SH-SY5Y (cell line): ENCODE results near the gene SLC25A21.

Source experiments
- GATA2 ChIP-seq: IDR thresholded peaks from 2 replicates; pipeline ENCODE4 v1.6.1; 2011; ENCODE audit warnings: mild to moderate bottlenecking, low read depth, low read length
- GATA3 ChIP-seq: IDR thresholded peaks from 2 replicates; pipeline ENCODE4 v1.6.1; 2011; ENCODE audit warnings: low read depth, mild to moderate bottlenecking, low read length, moderate library complexity

SLC25A21 gene

DNA sequence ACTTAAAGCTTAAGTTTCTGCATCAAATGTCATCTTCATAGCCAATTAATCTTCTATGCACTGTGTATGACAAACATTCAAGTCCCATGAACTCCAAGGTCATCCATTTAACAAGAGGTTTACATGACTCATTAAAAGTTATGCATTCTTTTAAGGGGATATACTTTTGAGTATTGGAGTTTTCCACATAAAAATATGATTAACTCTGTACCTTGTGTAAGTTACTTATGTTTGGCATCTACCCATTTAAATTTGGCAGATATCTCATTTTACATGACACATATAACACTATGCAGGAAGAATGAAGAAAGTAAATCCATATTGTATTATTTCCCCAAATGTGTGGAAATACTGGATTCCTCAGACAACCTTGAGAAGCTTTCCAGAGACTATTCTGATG is 270.5 kb downstream of the SLC25A21 start:
- TF ChIP-seq GATA2 (no peak), GATA3 (no peak)

DNA sequence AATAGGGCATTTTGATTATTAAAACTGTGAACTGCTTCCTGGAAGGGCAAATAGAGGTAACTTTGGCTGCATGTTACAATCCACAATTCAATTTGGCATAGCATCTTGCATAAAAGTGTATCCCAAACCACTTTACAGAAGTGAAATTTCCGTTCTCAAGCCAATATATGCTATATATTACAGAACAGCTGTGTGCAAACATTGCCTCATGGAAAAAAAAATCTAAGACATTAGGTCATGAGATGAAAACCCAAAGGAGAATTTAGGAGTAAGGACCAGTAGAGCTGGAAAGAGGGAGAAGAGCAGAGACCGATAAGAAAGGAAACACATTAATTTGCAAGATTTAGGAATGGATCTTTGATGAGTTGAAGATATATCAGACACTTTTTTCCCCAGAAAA is 271.6 kb downstream of the SLC25A21 start:
- TF ChIP-seq GATA3 (no peak), GATA2 (no peak)

DNA sequence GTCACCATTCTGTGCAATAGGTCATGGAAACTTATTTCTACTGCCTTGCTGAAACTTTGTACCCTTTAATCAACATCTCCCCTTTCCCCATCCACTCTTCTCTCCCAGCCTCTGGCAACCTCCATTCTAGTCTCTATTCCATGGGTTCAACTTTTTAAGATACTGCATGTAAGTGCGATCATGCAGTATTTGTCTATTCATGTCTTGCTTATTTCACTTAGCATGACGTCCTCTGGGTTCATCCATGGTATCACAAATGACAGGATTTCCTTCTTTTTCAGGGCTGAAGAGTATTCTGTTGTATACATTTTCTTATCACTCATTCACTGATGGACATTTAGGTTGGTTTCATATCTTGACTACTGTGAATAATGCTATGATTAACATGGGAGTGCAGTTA is 288.4 kb downstream of the SLC25A21 start:
- TF ChIP-seq GATA3 (no peak), GATA2 (no peak)

DNA sequence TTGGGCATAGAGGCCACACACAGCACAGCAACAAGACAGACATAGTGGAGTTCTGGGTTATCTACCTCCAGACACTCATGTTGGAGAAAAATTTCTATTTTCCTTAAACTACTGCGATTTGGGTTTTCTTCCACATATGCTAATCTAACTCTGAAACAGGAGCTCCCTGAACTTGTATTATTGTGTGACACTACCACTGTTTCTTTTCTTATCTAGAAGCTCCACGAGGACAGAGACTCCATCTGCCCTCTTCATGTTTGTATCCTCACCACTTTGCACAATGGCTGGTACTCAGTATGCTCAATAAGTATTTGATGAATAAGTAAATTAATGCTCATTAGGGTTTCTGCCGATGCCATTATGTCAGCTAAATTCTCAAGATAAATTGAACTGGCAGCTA is 292.1 kb downstream of the SLC25A21 start:
- TF ChIP-seq GATA3 (no peak), GATA2 (no peak)

DNA sequence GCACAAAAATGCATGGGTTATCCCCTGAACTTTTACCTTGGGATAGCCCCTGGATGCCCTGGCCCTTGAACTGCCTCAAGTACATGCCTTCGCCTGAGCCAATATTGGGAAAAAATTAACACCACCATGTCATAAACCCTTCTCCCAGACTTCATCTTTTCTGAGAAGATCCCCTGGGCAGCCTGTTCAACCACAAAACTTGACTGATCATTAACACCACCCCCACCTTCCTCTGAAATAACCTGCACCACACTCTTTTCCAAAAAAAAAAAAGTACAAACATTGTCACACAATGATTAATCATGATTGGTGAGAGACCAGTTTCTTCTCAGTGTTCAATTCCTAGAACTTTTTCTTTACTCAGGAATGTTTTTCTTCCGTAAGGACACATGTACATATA is 292.8 kb downstream of the SLC25A21 start:
- no peak for TF ChIP-seq GATA2

DNA sequence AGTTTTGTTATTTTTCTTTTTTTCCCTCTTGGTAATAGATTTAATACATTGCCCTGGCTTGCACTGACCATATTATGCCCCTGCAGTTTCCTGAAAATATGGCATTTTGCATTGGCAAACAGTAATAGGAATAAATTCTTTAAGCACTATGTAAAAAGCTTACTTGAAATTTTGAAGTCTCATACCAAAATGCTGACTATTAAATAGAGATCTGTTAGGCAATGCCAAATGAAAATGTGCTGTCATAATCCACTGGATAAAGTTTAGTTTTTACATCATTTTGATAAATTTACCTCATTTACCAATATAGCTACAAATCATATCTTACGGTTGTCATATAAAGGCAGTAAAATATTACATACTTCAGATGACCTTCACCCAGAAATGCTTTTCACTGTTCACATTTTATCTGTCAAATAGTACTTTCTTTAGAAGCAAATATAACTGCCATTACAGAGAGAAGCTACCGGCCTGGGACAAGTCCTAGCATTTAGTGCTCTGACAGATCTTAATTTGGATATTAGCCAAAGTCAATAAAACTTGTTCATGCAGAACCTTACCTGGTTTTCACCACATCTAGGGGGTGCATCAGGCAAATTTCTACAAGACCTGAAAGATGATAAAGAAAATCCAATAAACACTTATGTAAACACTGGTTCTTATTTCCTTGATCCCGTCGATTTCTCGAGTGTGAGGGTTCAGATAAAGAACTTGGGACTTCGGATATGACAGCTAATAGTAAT is 297.8 kb downstream of the SLC25A21 start:
- no peak for TF ChIP-seq GATA2
- TF ChIP-seq GATA3: no peak

DNA sequence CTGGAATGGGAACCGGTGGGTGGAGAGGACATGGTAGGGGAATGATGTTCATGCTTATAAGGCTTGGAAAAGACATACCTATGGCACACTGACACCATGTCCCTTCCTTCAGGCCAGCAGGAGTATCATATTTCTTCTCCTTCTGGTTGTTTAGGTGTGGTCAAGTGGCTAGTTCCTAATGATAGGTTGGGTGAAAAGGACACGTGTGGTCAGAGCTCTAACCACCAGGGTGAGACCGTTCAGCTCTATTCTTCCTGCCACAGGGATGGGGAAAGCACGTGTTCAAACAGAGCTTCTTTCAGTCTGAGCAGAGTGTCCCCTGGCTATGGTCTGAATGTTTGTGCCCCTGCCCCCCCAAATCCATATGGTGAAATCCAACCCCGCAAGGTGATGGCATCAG is 301.6 kb downstream of the SLC25A21 start:
- TF ChIP-seq GATA3 (no peak), GATA2 (no peak)

DNA sequence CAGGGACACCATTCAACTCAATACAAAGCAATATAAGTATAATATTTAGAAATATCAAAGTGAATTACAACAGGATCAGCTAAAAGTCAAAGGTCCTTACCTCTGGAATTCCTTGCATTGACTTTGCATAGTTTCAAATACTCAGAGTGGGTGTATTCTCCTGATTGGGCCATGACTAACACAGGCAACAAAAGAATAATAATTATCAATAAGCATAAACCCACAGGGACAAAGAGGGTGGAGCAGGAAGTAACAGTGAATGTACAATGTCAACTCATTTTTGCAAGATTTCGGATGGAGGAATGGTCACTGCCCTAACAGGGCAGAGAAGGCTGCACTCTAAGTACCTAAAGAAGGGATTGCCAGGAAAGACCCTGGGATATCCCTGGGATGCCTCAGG is 303.3 kb downstream of the SLC25A21 start:
- TF ChIP-seq GATA3: no peak
- no peak for TF ChIP-seq GATA2

DNA sequence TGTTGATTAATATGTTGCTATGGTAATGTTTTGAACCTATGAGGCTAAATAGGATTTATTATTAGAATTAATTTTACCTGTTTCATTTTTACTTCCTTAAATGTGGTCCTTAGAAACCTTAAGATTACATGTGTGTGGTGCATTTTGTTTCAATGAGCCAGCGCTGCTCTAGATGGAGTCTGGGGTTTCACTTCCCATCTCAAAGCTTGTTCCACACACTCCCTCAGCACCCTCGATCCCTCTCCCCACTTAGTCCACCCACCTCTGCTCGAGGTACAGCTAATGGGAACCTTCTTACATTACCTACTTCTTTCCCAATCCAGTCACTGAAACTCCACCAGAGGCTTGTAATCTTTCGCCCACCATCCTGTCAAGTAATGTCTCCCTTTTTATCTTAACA is 305.5 kb downstream of the SLC25A21 start:
- TF ChIP-seq GATA2: no peak

DNA sequence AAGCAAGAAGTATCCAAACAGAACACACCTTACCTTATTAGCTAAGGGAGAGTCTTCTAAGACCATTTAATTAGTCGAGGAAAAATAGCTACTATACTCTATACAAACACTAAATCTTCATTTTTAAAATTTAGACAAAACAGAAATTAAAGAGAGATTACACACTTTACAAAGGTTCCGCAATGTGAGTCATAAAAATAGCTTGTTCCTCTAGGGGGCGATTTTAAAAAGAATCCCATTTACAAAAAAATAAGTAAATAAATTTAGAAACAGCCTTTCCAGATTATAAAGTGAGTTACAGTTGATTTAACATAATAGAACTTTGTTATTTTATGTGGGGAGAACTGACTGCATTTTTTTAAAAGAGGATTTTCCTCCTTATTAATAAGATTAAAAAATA is 309.1 kb downstream of the SLC25A21 start:
- TF ChIP-seq GATA3: no peak
- TF ChIP-seq GATA2: no peak

DNA sequence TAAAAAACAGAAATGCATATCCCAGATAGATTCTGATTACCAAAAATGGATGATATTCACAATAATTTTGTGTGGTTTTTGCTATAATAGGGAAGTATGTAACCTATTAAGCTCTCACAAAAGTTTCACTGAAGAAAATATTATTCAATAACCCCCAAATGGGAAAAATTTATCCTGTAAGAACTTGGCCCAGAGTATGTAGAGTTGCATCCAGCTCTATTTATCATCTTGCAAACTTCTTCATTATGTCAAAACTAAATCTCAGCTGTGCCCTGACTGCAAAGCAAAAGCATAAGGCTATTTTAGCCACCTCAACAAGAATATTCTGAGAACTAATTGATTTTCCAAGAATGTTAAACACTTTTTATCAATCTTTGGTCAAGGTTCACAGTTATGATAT is 311.6 kb downstream of the SLC25A21 start:
- TF ChIP-seq GATA3 (no peak), GATA2 (no peak)

DNA sequence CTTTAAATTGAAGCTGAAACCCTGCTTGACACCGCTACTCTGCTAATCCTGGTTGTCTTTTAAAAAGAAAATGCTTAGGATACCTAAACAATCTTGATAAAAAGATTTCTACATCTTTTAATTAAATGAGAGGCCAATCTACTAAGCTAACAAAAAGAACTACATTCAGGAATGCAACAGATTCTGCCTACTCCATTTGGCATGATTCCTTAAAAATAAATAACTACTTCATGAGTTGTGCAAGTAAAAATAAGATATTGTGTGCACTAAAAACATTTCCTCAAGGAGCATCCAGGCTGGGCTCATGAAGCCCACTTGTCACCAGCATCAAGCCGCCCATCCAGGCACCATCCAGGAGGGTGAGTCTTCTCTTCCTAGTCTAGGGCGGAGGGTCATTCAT is 313.3 kb downstream of the SLC25A21 start:
- TF ChIP-seq GATA2: no peak
- no peak for TF ChIP-seq GATA3

DNA sequence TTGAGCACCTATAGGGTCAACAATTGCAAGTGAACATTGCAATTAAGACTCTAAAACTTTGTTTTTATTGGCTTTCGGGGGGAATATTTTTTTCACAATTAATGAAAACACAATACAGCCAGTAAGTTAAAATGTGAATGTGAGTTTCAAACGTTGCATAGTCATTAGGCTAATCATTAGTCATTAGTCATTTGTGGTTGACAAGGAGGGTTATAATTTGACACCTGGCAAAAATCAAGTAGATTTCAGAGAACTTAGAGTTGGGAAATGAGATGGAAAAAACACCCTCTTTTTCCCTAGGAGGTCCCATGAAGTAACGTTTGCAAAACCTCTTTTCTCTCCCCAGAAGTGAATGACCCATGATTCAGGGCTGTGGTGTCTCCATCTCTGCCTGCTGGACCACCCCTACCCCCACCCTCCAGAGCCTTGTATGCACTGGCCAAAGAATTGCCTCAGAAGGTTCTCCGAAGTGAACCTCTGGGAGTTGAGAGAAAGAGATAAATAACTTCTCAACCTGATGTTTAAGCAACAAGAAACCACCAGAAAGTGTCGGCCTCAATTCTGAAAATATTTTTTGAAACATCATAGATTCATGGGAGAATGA is 314.5 kb downstream of the SLC25A21 start:
- TF ChIP-seq GATA2 (no peak), GATA3 (no peak)

DNA sequence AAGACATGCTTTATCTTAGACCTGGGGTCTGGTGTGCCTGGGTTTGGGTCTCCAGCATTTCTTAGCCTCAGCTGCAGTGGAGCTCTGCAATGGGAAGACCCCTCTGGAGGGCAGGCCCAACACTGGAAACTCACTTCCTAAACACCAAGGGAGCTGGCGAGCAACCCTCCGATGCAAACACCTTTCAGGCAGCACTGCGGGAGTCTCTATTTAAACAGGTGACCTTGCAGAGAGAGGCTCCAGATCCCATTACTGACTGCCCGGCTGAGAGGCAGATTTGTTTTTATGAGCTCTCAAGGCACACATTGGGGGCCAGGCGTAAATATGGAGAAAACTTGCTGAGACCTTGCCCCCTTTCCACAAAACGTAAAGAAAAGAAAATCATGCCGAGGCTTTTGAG is 315.3 kb downstream of the SLC25A21 start:
- TF ChIP-seq GATA2 (no peak), GATA3 (no peak)

DNA sequence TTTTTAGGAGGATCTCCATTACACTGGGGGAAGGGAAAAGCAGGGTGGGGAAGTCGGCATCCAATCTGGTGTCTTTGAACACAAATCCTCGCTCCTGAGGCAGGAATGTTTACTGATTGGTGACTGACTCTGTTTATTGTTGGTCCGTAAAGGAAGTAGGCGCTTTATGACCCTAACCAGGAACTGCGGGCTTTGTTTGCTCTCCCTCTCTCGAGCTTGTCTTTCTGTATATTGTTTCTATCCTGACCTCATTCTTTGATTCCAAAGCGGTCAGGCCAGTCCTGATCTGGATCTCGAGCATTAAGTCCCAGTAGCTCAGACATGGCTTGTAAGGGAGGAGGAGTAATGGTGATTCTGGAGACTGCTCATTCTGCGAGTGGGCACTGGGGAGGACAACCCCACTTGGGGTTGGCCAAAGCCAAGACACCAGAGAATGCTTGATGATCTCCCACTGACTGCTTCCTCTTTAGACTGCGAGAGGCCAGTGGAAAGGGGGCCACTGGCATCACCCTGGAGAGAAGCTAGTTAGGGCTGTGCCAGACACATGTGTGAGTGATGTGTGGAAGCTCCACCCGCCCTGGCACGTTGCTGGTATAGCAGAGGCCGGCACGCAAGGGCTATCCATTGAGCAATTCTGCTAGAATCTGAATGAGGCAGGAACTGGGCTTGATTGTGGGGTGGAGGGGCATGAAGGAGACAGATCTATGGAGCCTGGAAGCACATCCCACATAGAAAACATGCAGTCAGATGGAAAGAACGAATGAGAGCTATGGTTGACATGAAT is 316.1 kb downstream of the SLC25A21 start:
- TF ChIP-seq GATA3: no peak

DNA sequence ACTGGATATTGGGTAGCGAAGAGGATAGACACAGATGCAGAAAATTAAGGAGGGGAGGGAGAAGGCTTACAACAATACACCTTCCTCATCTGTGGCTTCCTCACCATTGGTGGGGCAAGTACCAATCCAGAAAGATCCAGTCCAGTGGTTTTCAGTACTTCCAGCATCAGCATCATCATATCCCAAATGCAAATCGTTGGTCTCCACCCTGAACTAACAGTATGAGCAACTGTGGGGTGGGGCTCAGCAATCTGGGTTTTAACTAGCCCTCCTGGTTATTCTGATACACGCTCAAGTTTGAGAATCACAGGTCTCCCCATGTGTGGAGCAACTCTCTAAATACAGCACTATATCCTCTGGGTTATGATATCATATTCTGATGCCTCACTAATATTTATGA is 317.0 kb downstream of the SLC25A21 start:
- TF ChIP-seq GATA3: no peak
- TF ChIP-seq GATA2: no peak
